ENCODE data around the gene CCDC91. TPM values are rescaled to one million over a fixed set of nuclear protein-coding genes. Genes with fewer than 3 reads are reported as not detected.

Gene CCDC91
- total and polyA plus RNA-seq, 9 of the 15 experiments (the other 6 are each of a cell fraction or from before 2014, with no cell fraction given), result 10.1 to 31.1 (median 26.3) TPM

GRCh38 chr12:28536088-28536487 is 345.8 kb downstream of the CCDC91 start:
- Histone ChIP-seq H3K4me2 (ENCODE audit: insufficient read depth, low read length) (no peak overlapping the region), H3K79me2 (ENCODE audit: control insufficient read depth, insufficient read depth, low read length) (no peaks in the 10 kb centered on the region), H3K4me3 (no peak overlapping the region), H3K9me1 (ENCODE audit: control insufficient read depth, insufficient read depth, low read length) (no peaks in the 10 kb centered on the region), H3K27me3 (ENCODE audit: control insufficient read depth in 2 of 2, insufficient read depth in 2 of 2, low read length in 2 of 2) (no peaks in the 10 kb centered on the region), H3K4me1 (replicated peaks in 1 of 2; ENCODE audit: control insufficient read depth in 2 of 2, insufficient read depth in 2 of 2, low read length in 2 of 2) (no peaks in the 10 kb centered on the region; a peak in 1 of 5 replicates), H2AFZ (ENCODE audit: low read depth, low read length) (no peak overlapping the region), H3K27ac (ENCODE audit: extremely low read depth, low read depth, low read length) (no peak overlapping the region), H3K36me3 (ENCODE audit: control insufficient read depth, insufficient read depth, low read length) (no peaks in the 10 kb centered on the region), H4K20me1 (replicated peaks; ENCODE audit: control insufficient read depth, insufficient read depth, low read length) (no peaks in the 10 kb centered on the region), H3K9me3 (replicated peaks; ENCODE audit: control insufficient read depth, insufficient read depth, low read depth, low read length) (no peaks in the 10 kb centered on the region), H3K9ac (ENCODE audit: insufficient read depth in 1 of 2, low read depth in 2 of 2, low read length in 2 of 2) (no peak overlapping the region)
- DNase-seq (ENCODE audit: extremely low read depth in 1 of 4, low spot score in 3 of 4) (no peak), ATAC-seq (no peak), FAIRE-seq (no peak)
- POLR2A ChIA-PET, result no interaction called here
- intact Hi-C loops (cut with micrococcal nuclease), result no loop called here
- CTCF ChIA-PET (ENCODE audit: low intra/inter-chr PET ratio), result no interaction called here
- in situ Hi-C loops (cut with MboI), result no loop called here
- TF ChIP-seq ZNF324 (CRISPR knock-in tag; IDR thresholded peaks at IDR 0.05), result no peak
- no peak for TF ChIP-seq YY1 (IDR thresholded peaks at IDR 0.05; ENCODE audit: borderline replicate concordance in 1 of 3, control insufficient read depth in 1 of 3, extremely low read depth in 1 of 3, insufficient read depth in 3 of 3, insufficient read length in 1 of 3, insufficient replicate concordance in 2 of 3, low read depth in 1 of 3, low read length in 2 of 3)
- no peak for TF ChIP-seq SRSF7 (optimal IDR thresholded peaks at IDR 0.05; ENCODE audit: low read depth, low read length)
- TF ChIP-seq DACH1 (IDR thresholded peaks at IDR 0.05; ENCODE audit: partially characterized antibody), result no peak
- no peak for TF ChIP-seq THRAP3 (IDR thresholded peaks at IDR 0.05; ENCODE audit: borderline replicate concordance)
- TF ChIP-seq STAT5A (IDR thresholded peaks at IDR 0.05; ENCODE audit: borderline replicate concordance, low read length), result no peak
- no peak for TF ChIP-seq ZNF133 (CRISPR knock-in tag; IDR thresholded peaks at IDR 0.05)
- TF ChIP-seq, protein P1, sequence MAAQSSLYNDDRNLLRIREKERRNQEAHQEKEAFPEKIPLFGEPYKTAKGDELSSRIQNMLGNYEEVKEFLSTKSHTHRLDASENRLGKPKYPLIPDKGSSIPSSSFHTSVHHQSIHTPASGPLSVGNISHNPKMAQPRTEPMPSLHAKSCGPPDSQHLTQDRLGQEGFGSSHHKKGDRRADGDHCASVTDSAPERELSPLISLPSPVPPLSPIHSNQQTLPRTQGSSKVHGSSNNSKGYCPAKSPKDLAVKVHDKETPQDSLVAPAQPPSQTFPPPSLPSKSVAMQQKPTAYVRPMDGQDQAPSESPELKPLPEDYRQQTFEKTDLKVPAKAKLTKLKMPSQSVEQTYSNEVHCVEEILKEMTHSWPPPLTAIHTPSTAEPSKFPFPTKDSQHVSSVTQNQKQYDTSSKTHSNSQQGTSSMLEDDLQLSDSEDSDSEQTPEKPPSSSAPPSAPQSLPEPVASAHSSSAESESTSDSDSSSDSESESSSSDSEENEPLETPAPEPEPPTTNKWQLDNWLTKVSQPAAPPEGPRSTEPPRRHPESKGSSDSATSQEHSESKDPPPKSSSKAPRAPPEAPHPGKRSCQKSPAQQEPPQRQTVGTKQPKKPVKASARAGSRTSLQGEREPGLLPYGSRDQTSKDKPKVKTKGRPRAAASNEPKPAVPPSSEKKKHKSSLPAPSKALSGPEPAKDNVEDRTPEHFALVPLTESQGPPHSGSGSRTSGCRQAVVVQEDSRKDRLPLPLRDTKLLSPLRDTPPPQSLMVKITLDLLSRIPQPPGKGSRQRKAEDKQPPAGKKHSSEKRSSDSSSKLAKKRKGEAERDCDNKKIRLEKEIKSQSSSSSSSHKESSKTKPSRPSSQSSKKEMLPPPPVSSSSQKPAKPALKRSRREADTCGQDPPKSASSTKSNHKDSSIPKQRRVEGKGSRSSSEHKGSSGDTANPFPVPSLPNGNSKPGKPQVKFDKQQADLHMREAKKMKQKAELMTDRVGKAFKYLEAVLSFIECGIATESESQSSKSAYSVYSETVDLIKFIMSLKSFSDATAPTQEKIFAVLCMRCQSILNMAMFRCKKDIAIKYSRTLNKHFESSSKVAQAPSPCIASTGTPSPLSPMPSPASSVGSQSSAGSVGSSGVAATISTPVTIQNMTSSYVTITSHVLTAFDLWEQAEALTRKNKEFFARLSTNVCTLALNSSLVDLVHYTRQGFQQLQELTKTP (IDR thresholded peaks at IDR 0.05; ENCODE audit: low read depth in 1 of 2, partially characterized antibody in 2 of 2), result no peak
- 76% methylated on average over 2 of the region's 2 CpGs for WGBS (ENCODE audit: insufficient coverage, low coverage, missing lambda C conversion rate)
- no TSS peak for BruUV-seq (replicated peaks)
